Stimulated activated CD8-positive, alpha-beta memory T cell treated with anti-CD3 and anti-CD28 coated beads, Interleukin-2, amount 100 ng/mL, for 1 hour (primary cell): Measurements from ENCODE around the gene MXD3.
"Not testable (repeated sequence)": the region's sequence is repeated elsewhere in the genome, so short reads cannot be mapped to it uniquely, and the experiment has no call there.

Experiments
- DNase-seq, 2 donors: peaks; one replicate each; pipeline ENCODE4 v3.0.0-alpha.2; 2020; ENCODE audit warnings: low read depth in 2 of 2

The MXD3 gene

DNA sequence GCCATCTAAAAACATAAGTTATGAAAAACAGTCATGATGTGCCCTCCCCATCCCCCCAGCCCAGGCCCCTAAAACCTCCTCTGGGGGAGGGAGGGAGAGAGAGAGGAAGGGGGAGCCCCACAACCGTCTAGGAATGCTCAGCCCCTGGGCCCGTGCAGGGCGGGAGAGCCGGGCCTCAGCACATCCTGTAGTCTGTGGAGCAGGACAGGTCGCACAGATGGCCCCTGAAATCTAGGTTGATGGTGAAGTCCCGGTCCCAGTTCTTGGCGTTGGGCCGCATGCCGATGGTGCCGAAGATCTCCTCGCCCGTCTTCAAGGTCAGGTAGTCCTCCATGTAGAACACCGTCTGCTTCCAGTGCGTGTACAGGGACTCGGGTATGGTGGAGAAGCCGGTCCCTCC, 46.3 kb downstream of the MXD3 start:
- no peak for DNase-seq

DNA sequence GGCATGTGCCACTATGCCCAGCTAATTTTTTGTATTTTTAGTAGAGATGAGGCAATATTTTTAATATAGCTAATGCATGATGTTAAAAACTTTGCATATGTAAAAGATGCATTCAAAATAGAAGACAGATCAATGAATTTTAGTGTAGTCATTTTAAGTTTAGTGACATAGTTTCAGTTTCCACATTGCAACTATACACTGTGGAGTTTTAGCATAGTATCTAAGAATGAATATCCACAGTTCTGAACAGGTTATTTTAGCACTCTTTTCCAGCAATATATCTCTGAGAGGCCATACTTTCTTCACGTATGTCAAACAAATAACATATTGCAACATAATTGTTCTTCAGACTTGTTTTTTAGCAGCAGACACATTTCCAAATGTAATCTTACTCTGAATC, 47.5 kb downstream of the MXD3 start:
- DNase-seq: no peak

DNA sequence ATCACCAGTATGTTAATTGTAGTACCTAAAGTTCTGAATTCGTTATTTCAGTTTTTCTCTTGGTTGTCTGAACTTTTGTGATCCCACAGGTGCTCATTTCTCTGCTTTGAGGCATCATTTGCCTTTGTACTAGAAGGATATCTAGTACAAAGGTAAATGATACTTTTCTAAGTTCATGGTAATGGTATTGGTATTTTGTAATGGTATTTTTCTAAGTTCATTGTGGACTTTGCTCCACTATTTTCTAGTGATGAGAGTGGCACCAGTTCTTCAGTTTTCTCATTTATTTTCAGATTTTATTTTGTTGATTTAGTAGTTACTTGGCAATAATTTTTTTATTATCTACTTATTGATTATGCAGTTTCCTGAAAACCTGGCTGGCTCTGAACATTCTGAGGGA, 50.2 kb downstream of the MXD3 start:
- DNase-seq: no peak

DNA sequence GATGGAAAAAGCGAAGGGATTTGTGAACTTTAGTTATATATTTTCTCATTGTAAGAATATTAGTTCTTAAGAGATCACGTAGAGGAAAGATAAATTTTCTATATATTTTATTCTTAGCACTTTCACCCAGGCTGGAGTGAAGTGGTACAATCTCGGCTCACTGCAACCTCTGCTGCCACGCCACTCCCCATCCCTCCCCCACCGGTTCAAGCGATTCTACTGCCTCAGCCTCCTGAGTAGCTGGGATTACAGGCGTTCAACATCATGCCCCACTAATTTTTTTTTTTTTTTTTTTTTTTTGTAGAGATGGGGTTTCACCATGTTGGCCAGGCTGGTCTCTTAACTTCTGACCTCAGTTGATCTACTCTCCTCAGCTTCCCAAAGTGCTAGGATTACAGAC, 50.7 kb downstream of the MXD3 start:
- no peak for DNase-seq

DNA sequence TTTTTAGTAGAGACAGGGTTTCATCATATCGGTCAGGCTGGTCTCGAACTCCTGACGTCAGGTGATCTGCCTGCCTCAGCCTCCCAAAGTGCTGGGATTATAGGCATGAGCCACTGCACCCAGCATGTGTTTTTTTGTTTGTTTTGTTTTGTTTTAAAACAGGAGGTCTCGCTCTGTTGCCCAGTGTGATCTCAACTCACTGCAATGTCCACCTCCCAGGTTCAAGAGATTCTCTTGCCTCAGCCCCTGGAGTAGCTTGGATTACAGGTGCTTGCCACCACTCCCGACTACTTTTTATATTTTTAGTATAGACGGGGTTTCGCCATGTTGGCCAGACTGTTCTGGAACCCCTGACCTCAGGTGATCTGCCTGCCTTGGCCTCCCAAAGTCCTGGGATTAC, 53.0 kb downstream of the MXD3 start:
- not testable (repeated sequence) for DNase-seq
